ENCODE data around the gene ZNF367.
A peak's percentile ranks its signal among the peaks of the same experiment; 100 is the strongest.

ZNF367 gene

DNA sequence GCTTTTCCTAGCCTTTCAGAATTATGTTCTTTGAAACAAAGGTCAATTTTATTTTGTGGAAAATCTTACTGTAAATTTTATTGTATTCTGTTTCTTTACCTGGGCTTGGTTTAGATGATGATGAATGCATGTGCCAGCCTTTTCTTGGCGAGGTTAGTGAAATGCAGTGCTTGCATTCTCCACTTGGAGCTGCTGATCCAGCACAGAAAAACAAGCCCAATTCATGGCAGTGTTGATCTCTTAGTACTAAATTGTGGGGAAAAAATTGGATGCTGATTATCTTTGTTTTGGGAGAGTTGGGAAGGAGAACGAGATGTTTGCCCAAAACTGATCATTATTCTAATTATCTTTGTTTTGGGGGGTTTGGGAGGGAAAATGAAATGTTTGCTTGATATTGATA is 35.5 kb upstream of the ZNF367 start:
- TF ChIP-seq ZC3H10 (CRISPR knock-in tag; IDR thresholded peaks at IDR 0.05) (no peak), SNAI2 (CRISPR knock-in tag; IDR thresholded peaks at IDR 0.05) (no peak), ISL1 (CRISPR knock-in tag; IDR thresholded peaks at IDR 0.05) (no peak), PPARA (CRISPR knock-in tag; IDR thresholded peaks at IDR 0.05; ENCODE audit: borderline replicate concordance) (no peak), CSRNP3 (CRISPR knock-in tag; IDR thresholded peaks at IDR 0.05) (no peak), ZNF565 (CRISPR knock-in tag; conservative IDR thresholded peaks at IDR 0.05; ENCODE audit: low read depth) (no peak), ZFP3 (CRISPR knock-in tag; IDR thresholded peaks at IDR 0.05) (no peak), GLIS3 (CRISPR knock-in tag; IDR thresholded peaks at IDR 0.05) (no peak), CSDC2 (CRISPR knock-in tag; IDR thresholded peaks at IDR 0.05) (no peak), ZFP30 (CRISPR knock-in tag; IDR thresholded peaks at IDR 0.05) (no peak), ZNF70 (CRISPR knock-in tag; IDR thresholded peaks at IDR 0.05) (no peak), ZNF8 (CRISPR knock-in tag; IDR thresholded peaks at IDR 0.05) (no peak), ARNTL (CRISPR knock-in tag; IDR thresholded peaks at IDR 0.05; ENCODE audit: borderline replicate concordance, low read depth) (no peak), TOX (CRISPR knock-in tag; IDR thresholded peaks at IDR 0.05; ENCODE audit: borderline replicate concordance) (no peak), BACH2 (CRISPR knock-in tag; IDR thresholded peaks at IDR 0.05; ENCODE audit: borderline replicate concordance) (no peak), OSR1 (CRISPR knock-in tag; IDR thresholded peaks at IDR 0.05) (no peak), POU6F1 (CRISPR knock-in tag; IDR thresholded peaks at IDR 0.05; ENCODE audit: borderline replicate concordance, low read depth) (no peak)
- TF ChIP-seq, protein P1, sequence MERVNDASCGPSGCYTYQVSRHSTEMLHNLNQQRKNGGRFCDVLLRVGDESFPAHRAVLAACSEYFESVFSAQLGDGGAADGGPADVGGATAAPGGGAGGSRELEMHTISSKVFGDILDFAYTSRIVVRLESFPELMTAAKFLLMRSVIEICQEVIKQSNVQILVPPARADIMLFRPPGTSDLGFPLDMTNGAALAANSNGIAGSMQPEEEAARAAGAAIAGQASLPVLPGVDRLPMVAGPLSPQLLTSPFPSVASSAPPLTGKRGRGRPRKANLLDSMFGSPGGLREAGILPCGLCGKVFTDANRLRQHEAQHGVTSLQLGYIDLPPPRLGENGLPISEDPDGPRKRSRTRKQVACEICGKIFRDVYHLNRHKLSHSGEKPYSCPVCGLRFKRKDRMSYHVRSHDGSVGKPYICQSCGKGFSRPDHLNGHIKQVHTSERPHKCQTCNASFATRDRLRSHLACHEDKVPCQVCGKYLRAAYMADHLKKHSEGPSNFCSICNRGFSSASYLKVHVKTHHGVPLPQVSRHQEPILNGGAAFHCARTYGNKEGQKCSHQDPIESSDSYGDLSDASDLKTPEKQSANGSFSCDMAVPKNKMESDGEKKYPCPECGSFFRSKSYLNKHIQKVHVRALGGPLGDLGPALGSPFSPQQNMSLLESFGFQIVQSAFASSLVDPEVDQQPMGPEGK (CRISPR knock-in tag; IDR thresholded peaks at IDR 0.05; ENCODE audit: borderline replicate concordance) = no peak
- TF ChIP-seq, protein P2, sequence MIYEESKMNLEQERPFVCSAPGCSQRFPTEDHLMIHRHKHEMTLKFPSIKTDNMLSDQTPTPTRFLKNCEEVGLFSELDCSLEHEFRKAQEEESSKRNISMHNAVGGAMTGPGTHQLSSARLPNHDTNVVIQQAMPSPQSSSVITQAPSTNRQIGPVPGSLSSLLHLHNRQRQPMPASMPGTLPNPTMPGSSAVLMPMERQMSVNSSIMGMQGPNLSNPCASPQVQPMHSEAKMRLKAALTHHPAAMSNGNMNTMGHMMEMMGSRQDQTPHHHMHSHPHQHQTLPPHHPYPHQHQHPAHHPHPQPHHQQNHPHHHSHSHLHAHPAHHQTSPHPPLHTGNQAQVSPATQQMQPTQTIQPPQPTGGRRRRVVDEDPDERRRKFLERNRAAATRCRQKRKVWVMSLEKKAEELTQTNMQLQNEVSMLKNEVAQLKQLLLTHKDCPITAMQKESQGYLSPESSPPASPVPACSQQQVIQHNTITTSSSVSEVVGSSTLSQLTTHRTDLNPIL (CRISPR knock-in tag; IDR thresholded peaks at IDR 0.05; ENCODE audit: low read depth) = no peak
- 0 out of 3 replicates have a peak, but pooled peaks have one; percentile 15 for ATAC-seq

- TF ChIP-seq, protein P2 (CRISPR knock-in tag; IDR thresholded peaks at IDR 0.05; ENCODE audit: low read depth) = no peak
- TF ChIP-seq, protein P1 (CRISPR knock-in tag; IDR thresholded peaks at IDR 0.05; ENCODE audit: borderline replicate concordance) = no peak
- TF ChIP-seq CSRNP3 (CRISPR knock-in tag; IDR thresholded peaks at IDR 0.05) = no peak
- TF ChIP-seq, protein P3, sequence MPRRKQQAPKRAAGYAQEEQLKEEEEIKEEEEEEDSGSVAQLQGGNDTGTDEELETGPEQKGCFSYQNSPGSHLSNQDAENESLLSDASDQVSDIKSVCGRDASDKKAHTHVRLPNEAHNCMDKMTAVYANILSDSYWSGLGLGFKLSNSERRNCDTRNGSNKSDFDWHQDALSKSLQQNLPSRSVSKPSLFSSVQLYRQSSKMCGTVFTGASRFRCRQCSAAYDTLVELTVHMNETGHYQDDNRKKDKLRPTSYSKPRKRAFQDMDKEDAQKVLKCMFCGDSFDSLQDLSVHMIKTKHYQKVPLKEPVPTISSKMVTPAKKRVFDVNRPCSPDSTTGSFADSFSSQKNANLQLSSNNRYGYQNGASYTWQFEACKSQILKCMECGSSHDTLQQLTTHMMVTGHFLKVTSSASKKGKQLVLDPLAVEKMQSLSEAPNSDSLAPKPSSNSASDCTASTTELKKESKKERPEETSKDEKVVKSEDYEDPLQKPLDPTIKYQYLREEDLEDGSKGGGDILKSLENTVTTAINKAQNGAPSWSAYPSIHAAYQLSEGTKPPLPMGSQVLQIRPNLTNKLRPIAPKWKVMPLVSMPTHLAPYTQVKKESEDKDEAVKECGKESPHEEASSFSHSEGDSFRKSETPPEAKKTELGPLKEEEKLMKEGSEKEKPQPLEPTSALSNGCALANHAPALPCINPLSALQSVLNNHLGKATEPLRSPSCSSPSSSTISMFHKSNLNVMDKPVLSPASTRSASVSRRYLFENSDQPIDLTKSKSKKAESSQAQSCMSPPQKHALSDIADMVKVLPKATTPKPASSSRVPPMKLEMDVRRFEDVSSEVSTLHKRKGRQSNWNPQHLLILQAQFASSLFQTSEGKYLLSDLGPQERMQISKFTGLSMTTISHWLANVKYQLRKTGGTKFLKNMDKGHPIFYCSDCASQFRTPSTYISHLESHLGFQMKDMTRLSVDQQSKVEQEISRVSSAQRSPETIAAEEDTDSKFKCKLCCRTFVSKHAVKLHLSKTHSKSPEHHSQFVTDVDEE (CRISPR knock-in tag; IDR thresholded peaks at IDR 0.05) = no peak
Observed at GRCh38 chr9:96450613-96451528, 32.7 kb upstream of the ZNF367 start.

More at GRCh38 chr9:96450613-96451528, 32.7 kb upstream of the ZNF367 start:
- ATAC-seq = peak; percentile 10

Measured in SK-N-SH treated with all-trans-retinoic acid at 6 μM for 48 hours (cell line).